Spleen (tissue), 13 donors: ENCODE measurements around the gene ATP13A1. TPM values are rescaled to one million over a fixed set of nuclear protein-coding genes. Genes with fewer than 3 reads are reported as not detected.

ENCODE experiments used
- DNase-seq: peaks from one replicate; pipeline ENCODE4 v3.0.0-alpha.2; 2020
- H3K27ac ChIP-seq, 8 donors: fragments of 200-600 bp; sonication (generic) in 7 of 8; 1 replicate in 4 of 8; 2 replicates in 4 of 8; pipeline versions ENCODE4 v1.5.0 to v1.8.0; 2016 to 2021; ENCODE audit warnings: inconsistent platforms in 4 of 8, mild to moderate bottlenecking in 4 of 8, moderate library complexity in 1 of 8
- H3K27me3 ChIP-seq, 7 donors: fragments of 200-600 bp; sonication (generic) in 6 of 7; replicated peaks in 1 of 7; 1 replicate in 4 of 7; 2 replicates in 3 of 7; pipeline versions ENCODE4 v1.5.0 to v1.8.0; 2016 to 2021; ENCODE audit warnings: inconsistent platforms in 3 of 7, mild to moderate bottlenecking in 1 of 7
- H3K36me3 ChIP-seq, 6 donors: fragments of 200-600 bp; sonication (generic) in 5 of 6; 1 replicate in 4 of 6; 2 replicates in 2 of 6; pipeline versions ENCODE4 v1.5.0 to v1.8.0; 2016 to 2021; ENCODE audit warnings: inconsistent platforms in 2 of 6
- H3K4me1 ChIP-seq, 6 donors: fragments of 200-600 bp; sonication (generic) in 5 of 6; 1 replicate in 3 of 6; 2 replicates in 3 of 6; pipeline versions ENCODE4 v1.5.0 to v1.8.0; 2016 to 2021; ENCODE audit warnings: inconsistent platforms in 3 of 6
- H3K4me3 ChIP-seq, 8 donors: fragments of 200-600 bp; sonication (generic) in 7 of 8; 1 replicate in 4 of 8; 2 replicates in 4 of 8; pipeline versions ENCODE4 v1.5.0 to v1.8.0; 2016 to 2021; ENCODE audit warnings: inconsistent platforms in 4 of 8, mild to moderate bottlenecking in 4 of 8, moderate library complexity in 2 of 8
- H3K9me3 ChIP-seq, 8 donors: fragments of 200-600 bp; sonication (generic) in 7 of 8; 1 replicate in 4 of 8; 2 replicates in 4 of 8; pipeline versions ENCODE4 v1.5.0 to v1.8.0; 2016 to 2021; ENCODE audit warnings: inconsistent platforms in 4 of 8
- CTCF ChIP-seq, 11 experiments: fragments of 200-600 bp in 7 of 11; fragments of 450-650 bp in 4 of 11; sonication (generic) in 4 of 11; IDR thresholded peaks in 8 of 11; conservative IDR thresholded peaks in 3 of 11; 1 replicate in 7 of 11; 2 replicates in 4 of 11; pipeline versions ENCODE4 v1.4.0 to v1.8.0; 2016 to 2021; ENCODE audit warnings: antibody characterized with exemption in 11 of 11, inconsistent platforms in 4 of 11, mild to moderate bottlenecking in 1 of 11
- POLR2A ChIP-seq, 3 donors: fragments of 450-650 bp; IDR thresholded peaks; one replicate each; pipeline ENCODE4 v1.5.1; 2017; ENCODE audit warnings: antibody characterized with exemption in 3 of 3, mild to moderate bottlenecking in 1 of 3
- POLR2AphosphoS5 ChIP-seq, 3 donors: sonication (generic); formaldehyde crosslinking; IDR thresholded peaks; one replicate each; pipeline ENCODE4 v1.5.1; 2017; ENCODE audit warnings: antibody characterized with exemption in 3 of 3
- WGBS, 5 donors: extraction: QIAGEN DNeasy Blood & Tissue Kit in 3 of 5; methylation state at CpG; one replicate each; pipeline versions ENCODE4 v1.1.5 to v1.1.7; 2013 to 2018; 5-methylcytosine and 5-hydroxymethylcytosine counted together
- intact Hi-C: fragments of 100-400 bp; cut with DNase I; formaldehyde crosslinking; loops from one replicate; pipeline ENCODE4 v1.15.0; 2023; ENCODE audit warnings: low total_unique reads
- long read RNA-seq, 2 donors: transcript quantifications; one replicate each; lab custom pipeline, GENCODE V29; 2026
- polyA plus RNA-seq, 3 donors: library from polyadenylated mRNA; stranded (reverse); fragments of 200-250 nt; gene quantifications; one replicate each; pipeline ENCODE4 v1.2.1, GENCODE V29; 2013
- total RNA-seq, 7 donors: library from RNA; depleted of rRNA in 3 of 7; stranded (reverse); fragments of >200 nt in 3 of 7; fragmentation: NEBNext Ultra II Directional in 4 of 7; extraction: Animal tissue kit (Norgen Biotek cat#: 25700) in 4 of 7; gene quantifications; one replicate each; pipeline versions ENCODE4 v1.1.0 to v1.2.1, GENCODE V29; 2016 to 2021
- donor health status: healthy with polysubstance abuse.
- donor health status: DM: no; HTN: no; CAD: no; lungs with moderate emphysema.
- donor health status: DM: no; HTN: no; CAD: no.
- donor health status: Bipolar disorder and iron deficiency.
- donor health status: healthy.
- donor health status: DM: no; HTN: no; CAD: no.
- donor health status: DM: yes; HTN: yes; CAD: no.

ATP13A1 gene
- total RNA-seq (100 to 1,000 TPM in 5 of 7 donors, 10 to 100 TPM in 2; 88.4 to 301 (median 113) TPM), polyA plus RNA-seq (10 to 100 TPM; 39.7 to 95.3 (median 91.6) TPM)
- long read RNA-seq, donor 1, partial matches to known transcripts: 0 of 3 reads
- long read RNA-seq, donor 1, other reads (novel, unspliced or antisense): 0 of 3 reads
- long read RNA-seq, donor 2, partial matches to known transcripts: 0 of 2 reads
- long read RNA-seq, donor 2, other reads (novel, unspliced or antisense): 0 of 2 reads

GRCh38 chr19:19663256-19664120 is at the start of gene ATP13A1:
TSS of gene ATP13A1 (minus strand) at chr19:19663676. CDS start at chr19:19663666, 10 bp downstream.
- WGBS, 5 donors: 0 to 1% (median 0%) methylated on average over 16 to 85 of the region's 85 CpGs
- peak within 1 kb of the TSS; percentile 78 to 97 (median 95) for H3K27ac ChIP-seq
- TF ChIP-seq POLR2AphosphoS5 (IDR thresholded peaks at IDR 0.05) (peak; percentile 95 to 96 (median 96)), POLR2A (IDR thresholded peaks at IDR 0.05) (peak in 2 of 3 donors; percentile 16 to 72), CTCF (IDR thresholded peaks at IDR 0.05 in 8 of 11, conservative IDR thresholded peaks at IDR 0.05 in 3 of 11) (peak in 3 of 11 experiments; percentile 9 to 37 (median 25))
- intact Hi-C loops: loop anchor here (10.0 kb wide), 1 partner anchor 71 kb away; the partner anchor contains the start of gene ZNF14
- no peaks in the 10 kb centered on the region for H3K27me3 ChIP-seq
- H3K36me3 ChIP-seq: peaks cover 3 to 31% (median 19%) of the 10 kb centered on the region in 6 donors
- peaks cover 21 to 81% (median 47%) of the 10 kb centered on the region in 6 donors for H3K4me1 ChIP-seq
- DNase-seq: peak; percentile 100
- peak within 1 kb of the TSS; percentile 92 to 100 (median 96) for H3K4me3 ChIP-seq
- peaks cover 0 to 6% (median 0%) of the 10 kb centered on the region in 8 donors for H3K9me3 ChIP-seq

GRCh38 chr19:19711934-19712828 is 48.7 kb upstream of the ATP13A1 start:
- TF ChIP-seq CTCF (IDR thresholded peaks at IDR 0.05 in 8 of 11, conservative IDR thresholded peaks at IDR 0.05 in 3 of 11) (no peak), POLR2AphosphoS5 (IDR thresholded peaks at IDR 0.05) (no peak), POLR2A (IDR thresholded peaks at IDR 0.05) (no peak)
- Histone ChIP-seq H3K27me3 (no peaks in the 10 kb centered on the region), H3K4me3 (peak overlapping the region in 1 of 8 donors; percentile 3), H3K27ac (no peak overlapping the region), H3K4me1 (no peaks in the 10 kb centered on the region), H3K9me3 (peaks cover 76 to 100% (median 100%) of the 10 kb centered on the region in 8 donors), H3K36me3 (peaks cover 20 to 85% (median 54%) of the 10 kb centered on the region in 6 donors)
- intact Hi-C loops: no loop called here
- 97 to 99% (median 97%) methylated on average over 10 of the region's 10 CpGs for WGBS, 5 donors
- DNase-seq: no peak

- no peaks in the 10 kb centered on the region for H3K4me1 ChIP-seq
- DNase-seq: no peak
- intact Hi-C loops: no loop called here
- H3K4me3 ChIP-seq: peak overlapping the region in 1 of 8 donors; percentile 3
- 95 to 97% (median 97%) methylated on average over 14 of the region's 14 CpGs for WGBS, 5 donors
- TF ChIP-seq CTCF (IDR thresholded peaks at IDR 0.05 in 8 of 11, conservative IDR thresholded peaks at IDR 0.05 in 3 of 11) (no peak), POLR2A (IDR thresholded peaks at IDR 0.05) (no peak), POLR2AphosphoS5 (IDR thresholded peaks at IDR 0.05) (no peak)
- H3K36me3 ChIP-seq: peaks cover 20 to 78% (median 52%) of the 10 kb centered on the region in 6 donors
- no peak overlapping the region for H3K27ac ChIP-seq
- H3K27me3 ChIP-seq: no peaks in the 10 kb centered on the region
- H3K9me3 ChIP-seq: peaks cover 72 to 100% (median 100%) of the 10 kb centered on the region in 8 donors
Measured at GRCh38 chr19:19711306-19711933, 47.9 kb upstream of the ATP13A1 start.
